Activated CD4-positive, alpha-beta T cell treated with anti-CD3 and anti-CD28 coated beads, Interleukin-2, amount 50 U/mL, for 16 hours (primary cell): ENCODE measurements around the gene SP5.
A peak's percentile ranks its signal among the peaks of the same experiment; 100 is the strongest.
"Not testable (repeated sequence)": the region's sequence is repeated elsewhere in the genome, so short reads cannot be mapped to it uniquely, and the experiment has no call there.

Experiments
- DNase-seq: peaks from one replicate; pipeline ENCODE4 v3.0.0-alpha.2; 2020

SP5 gene

GRCh38 chr2:170711774-170712652 is 3.1 kb upstream of the SP5 start:
- DNase-seq, result no peak

- DNase-seq, result no peak
These were observed 2.2 kb upstream of the SP5 start for GRCh38 chr2:170712653-170713542.

GRCh38 chr2:170713543-170714380 is 1.4 kb upstream of the SP5 start:
- no peak for DNase-seq

- no peak for DNase-seq
These were observed 616 bp upstream of the SP5 start for GRCh38 chr2:170714381-170715061.

GRCh38 chr2:170715932-170716777 is 1.0 kb downstream of the SP5 start:
- no peak for DNase-seq

- peak; percentile 39 for DNase-seq
These were observed 1.9 kb downstream of the SP5 start for GRCh38 chr2:170716851-170717598.

GRCh38 chr2:170717599-170717963 is 2.4 kb downstream of the SP5 start:
- no peak for DNase-seq

- DNase-seq, result no peak
These were observed 3.0 kb downstream of the SP5 start for GRCh38 chr2:170717991-170718589.

GRCh38 chr2:170719810-170720209 is 4.7 kb downstream of the SP5 start:
- no peak for DNase-seq

GRCh38 chr2:170721678-170722077 is 6.5 kb downstream of the SP5 start:
- DNase-seq, result no peak

- DNase-seq, result no peak
These were observed 7.2 kb downstream of the SP5 start for GRCh38 chr2:170722301-170722700.

- no peak for DNase-seq
These were observed 8.4 kb downstream of the SP5 start for GRCh38 chr2:170723446-170723958.

GRCh38 chr2:170733798-170734600 is 18.9 kb downstream of the SP5 start:
- no peak for DNase-seq

- not testable (repeated sequence) for DNase-seq
These were observed 19.5 kb downstream of the SP5 start for GRCh38 chr2:170734601-170735000.

- no peak for DNase-seq
These were observed 21.5 kb downstream of the SP5 start for GRCh38 chr2:170736628-170737027.

GRCh38 chr2:170737406-170737805 is 22.3 kb downstream of the SP5 start:
- DNase-seq, result no peak

GRCh38 chr2:170737821-170738220 is 22.7 kb downstream of the SP5 start:
- DNase-seq, result no peak

GRCh38 chr2:170739048-170739447 is 23.9 kb downstream of the SP5 start:
- no peak for DNase-seq

GRCh38 chr2:170739507-170740046 is 24.4 kb downstream of the SP5 start:
- DNase-seq, result no peak
